HEK293 (cell line): Measurements from ENCODE around the gene CDC42SE2.
"Not testable (repeated sequence)": the region's sequence is repeated elsewhere in the genome, so short reads cannot be mapped to it uniquely, and the experiment has no call there.

Experiments used
- CTCF ChIA-PET: fragments of 350-600 bp; formaldehyde crosslinking; extraction: SDS; loops from one replicate; lab custom pipeline; 2021; ENCODE audit warnings: antibody characterized with exemption; lab: Yijun Ruan, JAX
- POLR2A ChIA-PET: fragments of 300-600 bp; formaldehyde crosslinking; extraction: SDS; loops from one replicate; lab custom pipeline; 2020; ENCODE audit warnings: antibody characterized with exemption, inconsistent platforms; lab: Yijun Ruan, JAX
- H3K27ac ChIP-seq: fragments of 200-500 bp; sonication (Bioruptor generic); 2 replicates; pipeline ENCODE4 v1.5.1; 2014; ENCODE audit warnings: low read depth, low read length, control low read depth, inconsistent platforms; ENCODE audit errors: extremely low read depth
- H3K36me3 ChIP-seq, 2 experiments: fragments of 200-500 bp in 1 of 2; sonication (Bioruptor generic) in 1 of 2; 1 replicate in 1 of 2; 2 replicates in 1 of 2; pipeline ENCODE4 v1.5.1; 2014 to 2017; ENCODE audit warnings: inconsistent platforms in 2 of 2, low read length in 2 of 2; ENCODE audit not compliant: control insufficient read depth in 2 of 2, insufficient read depth in 1 of 2
- H3K4me1 ChIP-seq: fragments of 200-500 bp; sonication (Bioruptor generic); 2 replicates; pipeline ENCODE4 v1.5.1; 2014; ENCODE audit warnings: mild to moderate bottlenecking, low read length, inconsistent platforms; ENCODE audit not compliant: control insufficient read depth, insufficient read depth
- H3K4me3 ChIP-seq: 2 replicates; pipeline ENCODE4 v1.5.1; 2011; ENCODE audit warnings: low read depth, mild to moderate bottlenecking, control low read depth, low read length, moderate library complexity
- H3K9me3 ChIP-seq: fragments of 200-500 bp; sonication (Bioruptor generic); 2 replicates; pipeline ENCODE4 v1.5.1; 2014; ENCODE audit warnings: low read depth, low read length, inconsistent platforms; ENCODE audit not compliant: control insufficient read depth, insufficient read depth
- KLF17 ChIP-seq: fragments of 450-650 bp; formaldehyde crosslinking; IDR thresholded peaks from 2 replicates; pipeline ENCODE4 v1.5.1; 2016; ENCODE audit warnings: missing biosample characterization, missing genetic modification characterization
- OVOL3 ChIP-seq: fragments of 450-650 bp; formaldehyde crosslinking; IDR thresholded peaks from 2 replicates; pipeline ENCODE4 v1.5.1; 2016; ENCODE audit warnings: missing biosample characterization, missing genetic modification characterization
- PRDM6 ChIP-seq: fragments of 450-650 bp; formaldehyde crosslinking; IDR thresholded peaks from 2 replicates; pipeline ENCODE4 v1.5.1; 2017; ENCODE audit warnings: missing biosample characterization, missing genetic modification characterization
- ZNF133 ChIP-seq: fragments of 450-650 bp; formaldehyde crosslinking; IDR thresholded peaks from 2 replicates; pipeline ENCODE4 v1.5.1; 2016; ENCODE audit warnings: missing biosample characterization, missing genetic modification characterization
- ZNF146 ChIP-seq: fragments of 450-650 bp; formaldehyde crosslinking; IDR thresholded peaks from 2 replicates; pipeline ENCODE4 v1.5.1; 2016; ENCODE audit warnings: missing biosample characterization, missing genetic modification characterization
- ZNF311 ChIP-seq: fragments of 450-650 bp; formaldehyde crosslinking; IDR thresholded peaks from 2 replicates; pipeline ENCODE4 v1.5.1; 2017; ENCODE audit warnings: missing biosample characterization, missing genetic modification characterization, borderline replicate concordance
- ZNF341 ChIP-seq: fragments of 450-650 bp; formaldehyde crosslinking; IDR thresholded peaks from 2 replicates; pipeline ENCODE4; 2016; ENCODE audit warnings: low read depth, missing biosample characterization, missing genetic modification characterization
- ZNF354C ChIP-seq: fragments of 450-650 bp; formaldehyde crosslinking; IDR thresholded peaks from 2 replicates; pipeline ENCODE4 v1.5.1; 2016; ENCODE audit warnings: missing biosample characterization, missing genetic modification characterization, low read depth, borderline replicate concordance
- ZNF398 ChIP-seq: fragments of 450-650 bp; formaldehyde crosslinking; IDR thresholded peaks from 2 replicates; pipeline ENCODE4 v1.5.1; 2017; ENCODE audit warnings: missing biosample characterization, missing genetic modification characterization
- ZNF48 ChIP-seq: fragments of 450-650 bp; formaldehyde crosslinking; IDR thresholded peaks from 2 replicates; pipeline ENCODE4 v1.5.1; 2016; ENCODE audit warnings: missing biosample characterization, missing genetic modification characterization
- ZNF558 ChIP-seq: fragments of 450-650 bp; formaldehyde crosslinking; IDR thresholded peaks from 2 replicates; pipeline ENCODE4 v1.5.1; 2016; ENCODE audit warnings: missing biosample characterization, missing genetic modification characterization
- ZNF596 ChIP-seq: fragments of 450-650 bp; IDR thresholded peaks from 2 replicates; pipeline ENCODE4 v1.5.0; 2018; ENCODE audit warnings: missing biosample characterization, mild to moderate bottlenecking, missing genetic modification characterization, moderate library complexity
- ZNF600 ChIP-seq: fragments of 450-650 bp; formaldehyde crosslinking; IDR thresholded peaks from 2 replicates; pipeline ENCODE4 v1.5.1; 2016; ENCODE audit warnings: missing biosample characterization, missing genetic modification characterization
- ZNF621 ChIP-seq: fragments of 450-650 bp; formaldehyde crosslinking; IDR thresholded peaks from 2 replicates; pipeline ENCODE4 v1.5.1; 2017; ENCODE audit warnings: missing biosample characterization, missing genetic modification characterization
- ZNF645 ChIP-seq: fragments of 450-650 bp; formaldehyde crosslinking; IDR thresholded peaks from 2 replicates; pipeline ENCODE4; 2016; ENCODE audit warnings: missing biosample characterization, missing genetic modification characterization
- ZNF660 ChIP-seq: fragments of 450-650 bp; IDR thresholded peaks from 2 replicates; pipeline ENCODE4 v1.5.1; 2018; ENCODE audit warnings: missing biosample characterization, mild to moderate bottlenecking, missing genetic modification characterization
- ZSCAN30 ChIP-seq: fragments of 450-650 bp; IDR thresholded peaks from 2 replicates; pipeline ENCODE4 v1.5.1; 2018; ENCODE audit warnings: missing biosample characterization, mild to moderate bottlenecking, missing genetic modification characterization, moderate library complexity
- TF ChIP-seq, protein P1 (sequence below): sonication (generic); formaldehyde crosslinking; IDR thresholded peaks from 2 replicates; pipeline ENCODE4 v1.8.1; 2022; ENCODE audit warnings: mild to moderate bottlenecking, moderate library complexity, missing genetic modification reagents

CDC42SE2 gene

GRCh38 chr5:131268758-131269370 is 5.0 kb downstream of the CDC42SE2 start (continued):
- TF ChIP-seq ZNF146 (tag by site-specific recombination), result no peak

- Histone ChIP-seq H3K4me3 (no peak overlapping the region), H3K4me1 (peaks cover 2% of the 10 kb centered on the region), H3K9me3 (no peaks in the 10 kb centered on the region), H3K36me3 (no peaks in the 10 kb centered on the region; a peak in 1 of 3 replicates), H3K27ac (no peak overlapping the region)
- TF ChIP-seq ZNF558 (tag by site-specific recombination), result no peak
- TF ChIP-seq ZNF600 (tag by site-specific recombination), result 0 out of 2 replicates have a peak, but pooled peaks have one; percentile 31
- TF ChIP-seq ZNF398 (tag by site-specific recombination), result peak; percentile 55
- TF ChIP-seq ZNF341, result no peak
- no peak for TF ChIP-seq ZNF48 (tag by site-specific recombination)
- no peak for TF ChIP-seq ZNF596 (tag by site-specific recombination)
- ChIA-PET POLR2A (no interaction called here), CTCF (interaction anchor here (0.6 to 1.3 kb wide), 2 partner anchors 41 to 111 kb away, joined by 3 to 6 read pairs; no protein-coding TSS in a partner anchor)
Measured at GRCh38 chr5:131270809-131271208, 7.0 kb downstream of the CDC42SE2 start.

- POLR2A ChIA-PET, H3K9me3 ChIP-seq, CTCF ChIA-PET, H3K36me3 ChIP-seq, H3K4me1 ChIP-seq, H3K4me3 ChIP-seq, H3K27ac ChIP-seq: not testable (repeated sequence)
Measured at GRCh38 chr5:131271888-131272287, 8.0 kb downstream of the CDC42SE2 start.

GRCh38 chr5:131272307-131272706 is 8.5 kb downstream of the CDC42SE2 start:
- ChIA-PET CTCF (interaction anchor here (0.6 to 1.0 kb wide), 2 partner anchors 110 to 114 kb away, joined by 3 to 4 read pairs; no protein-coding TSS in a partner anchor), POLR2A (no interaction called here)
- H3K27ac ChIP-seq, result no peak overlapping the region
- H3K4me3 ChIP-seq, result no peak overlapping the region
- H3K4me1 ChIP-seq, result peaks cover 2% of the 10 kb centered on the region
- no peaks in the 10 kb centered on the region; a peak in 1 of 3 replicates for H3K36me3 ChIP-seq
- TF ChIP-seq ZNF645 (no peak), ZSCAN30 (tag by site-specific recombination) (no peak), OVOL3 (tag by site-specific recombination) (no peak), KLF17 (tag by site-specific recombination) (no peak), ZNF354C (tag by site-specific recombination) (no peak), ZNF660 (tag by site-specific recombination) (no peak), PRDM6 (tag by site-specific recombination) (no peak), ZNF133 (no peak), ZNF311 (tag by site-specific recombination) (no peak), ZNF621 (tag by site-specific recombination) (no peak)
- TF ChIP-seq, protein P1, sequence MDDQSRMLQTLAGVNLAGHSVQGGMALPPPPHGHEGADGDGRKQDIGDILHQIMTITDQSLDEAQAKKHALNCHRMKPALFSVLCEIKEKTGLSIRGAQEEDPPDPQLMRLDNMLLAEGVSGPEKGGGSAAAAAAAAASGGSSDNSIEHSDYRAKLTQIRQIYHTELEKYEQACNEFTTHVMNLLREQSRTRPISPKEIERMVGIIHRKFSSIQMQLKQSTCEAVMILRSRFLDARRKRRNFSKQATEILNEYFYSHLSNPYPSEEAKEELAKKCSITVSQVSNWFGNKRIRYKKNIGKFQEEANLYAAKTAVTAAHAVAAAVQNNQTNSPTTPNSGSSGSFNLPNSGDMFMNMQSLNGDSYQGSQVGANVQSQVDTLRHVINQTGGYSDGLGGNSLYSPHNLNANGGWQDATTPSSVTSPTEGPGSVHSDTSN (CRISPR knock-in tag), result no peak
- no peaks in the 10 kb centered on the region for H3K9me3 ChIP-seq
